Kidney (tissue), 14 donors: Measurements from ENCODE around the gene TNS3. TPM values are rescaled to one million over a fixed set of nuclear protein-coding genes. Genes with fewer than 3 reads are reported as not detected.

Experiments
- DNase-seq, 5 donors: peaks; one replicate each; pipeline ENCODE4 v3.0.0-alpha.2; 2013 to 2020
- FAIRE-seq: peaks from 2 replicates; lab custom pipeline; 2012; peaks lifted over from hg19 to GRCh38; lab: Jason Lieb, UNC
- H3K27ac ChIP-seq, 2 donors: one replicate each; pipeline ENCODE4 v1.7.0; 2013; ENCODE audit warnings: low read depth in 2 of 2, low read length in 2 of 2, inconsistent platforms in 1 of 2
- H3K27me3 ChIP-seq: one replicate; pipeline ENCODE4 v1.7.1; 2013; ENCODE audit warnings: low read length, inconsistent platforms; ENCODE audit not compliant: control insufficient read depth, insufficient read depth
- H3K36me3 ChIP-seq, 3 donors: one replicate each; pipeline versions ENCODE4 v1.7.0 to v1.7.1; 2013; ENCODE audit warnings: low read length in 3 of 3, control low read depth in 1 of 3, inconsistent platforms in 1 of 3; ENCODE audit not compliant: insufficient read depth in 3 of 3, control insufficient read depth in 2 of 3
- H3K4me1 ChIP-seq, 3 donors: one replicate each; pipeline versions ENCODE4 v1.7.0 to v1.7.1; 2013; ENCODE audit warnings: low read length in 3 of 3, inconsistent platforms in 1 of 3, low read depth in 1 of 3; ENCODE audit not compliant: control insufficient read depth in 2 of 3, insufficient read depth in 2 of 3
- H3K4me3 ChIP-seq, 3 donors: one replicate each; pipeline versions ENCODE4 v1.7.0 to v1.8.1; 2013; ENCODE audit warnings: low read length in 3 of 3, control low read depth in 1 of 3, inconsistent platforms in 1 of 3
- H3K9ac ChIP-seq, 3 donors: one replicate each; pipeline versions ENCODE4 v1.7.0 to v1.7.1; 2013; ENCODE audit warnings: low read length in 3 of 3, control low read depth in 1 of 3, inconsistent platforms in 1 of 3
- H3K9me3 ChIP-seq, 3 donors: one replicate each; pipeline versions ENCODE4 v1.7.0 to v1.7.1; 2013; ENCODE audit warnings: low read length in 3 of 3, control low read depth in 1 of 3, inconsistent platforms in 1 of 3; ENCODE audit not compliant: control insufficient read depth in 2 of 3, insufficient read depth in 1 of 3
- CTCF ChIP-seq: IDR thresholded peaks from 3 replicates; pipeline ENCODE4 v1.5.1; 2012; ENCODE audit warnings: mild to moderate bottlenecking, moderate library complexity, borderline replicate concordance; ENCODE audit not compliant: insufficient read depth; ENCODE audit errors: extremely low read depth
- intact Hi-C: fragments of 100-400 bp; cut with DNase I; formaldehyde crosslinking; loops from one replicate; pipeline ENCODE4 v1.11.1; 2022
- polyA plus RNA-seq: library from polyadenylated mRNA; stranded (reverse); fragments of 350-450 nt; fragmentation: Illumina TruSeq; extraction: RNeasy Lipid Tissue Mini Kit (QIAGEN cat#74804); gene quantifications from one replicate; pipeline ENCODE4 v1.2.3, GENCODE V29; 2014; ENCODE audit warnings: low read depth, low replicate concordance; ENCODE audit not compliant: insufficient read depth
- total RNA-seq: library from RNA; stranded (reverse); fragmentation: NEBNext Ultra II Directional; extraction: Animal tissue kit (Norgen Biotek cat#: 25700); gene quantifications from one replicate; pipeline ENCODE4 v1.2.1, GENCODE V29; 2021
- donor health status: control.
- donor health status: control.
- donor health status: control.
- donor health status: control.
- donor health status: control.
- donor health status: DM: yes; HTN: yes; CAD: no.
- donor health status: Normal renal cell carcinoma (clear cell type).

The TNS3 gene
- total and polyA plus RNA-seq, 2 donors from 2014 or later, result 38.4 to 198 TPM

DNA sequence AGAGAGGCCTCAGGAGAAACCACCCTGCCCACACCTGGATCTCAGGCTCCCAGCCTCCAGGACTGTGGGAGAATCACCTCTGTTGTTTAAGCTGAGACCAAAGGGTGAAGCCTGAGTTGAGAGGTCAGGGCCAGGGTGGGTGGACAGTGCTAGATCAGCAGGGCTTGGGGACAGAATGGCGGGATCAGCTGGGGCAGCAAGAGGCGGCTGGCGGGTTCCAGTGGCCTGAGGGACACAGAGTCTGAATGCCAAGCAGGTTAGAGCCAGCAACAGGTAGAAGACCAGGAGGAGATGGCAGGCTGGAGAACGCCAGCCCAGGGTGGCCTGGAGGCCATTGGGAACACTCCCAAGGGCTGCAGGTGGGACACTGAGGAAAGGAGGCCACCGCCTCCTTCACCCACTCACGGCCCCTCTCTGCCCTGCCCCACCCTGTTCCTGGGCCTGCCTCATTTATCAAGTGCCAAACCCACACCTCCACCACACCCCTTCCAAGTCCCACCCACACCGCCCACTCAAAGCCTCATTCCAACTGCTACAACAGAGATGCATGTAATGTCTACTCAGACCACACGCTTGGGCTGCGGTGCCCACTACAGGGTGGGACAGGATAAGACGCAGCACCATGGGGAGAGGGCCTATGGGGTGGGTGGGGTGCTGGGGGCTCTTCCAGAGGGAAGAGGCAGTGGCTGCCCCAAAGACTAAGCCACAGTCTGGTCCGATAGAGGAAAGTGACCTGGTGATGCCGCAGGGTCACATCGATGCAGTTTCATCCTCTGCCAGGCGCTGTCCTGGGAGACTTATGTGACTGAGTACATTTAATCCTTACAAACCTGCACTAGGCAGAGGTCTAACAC is 173.9 kb downstream of the TNS3 start:
- TF ChIP-seq CTCF, result no peak
- intact Hi-C loops, result no loop called here
- Histone ChIP-seq H3K36me3 (peaks cover 4 to 36% (median 14%) of the 10 kb centered on the region in 3 donors), H3K4me1 (peaks cover 0 to 36% (median 25%) of the 10 kb centered on the region in 3 donors), H3K4me3 (no peak overlapping the region), H3K27ac (no peak overlapping the region), H3K27me3 (no peaks in the 10 kb centered on the region), H3K9me3 (no peaks in the 10 kb centered on the region), H3K9ac (no peak overlapping the region)
- DNase-seq (no peak), FAIRE-seq (no peak)

DNA sequence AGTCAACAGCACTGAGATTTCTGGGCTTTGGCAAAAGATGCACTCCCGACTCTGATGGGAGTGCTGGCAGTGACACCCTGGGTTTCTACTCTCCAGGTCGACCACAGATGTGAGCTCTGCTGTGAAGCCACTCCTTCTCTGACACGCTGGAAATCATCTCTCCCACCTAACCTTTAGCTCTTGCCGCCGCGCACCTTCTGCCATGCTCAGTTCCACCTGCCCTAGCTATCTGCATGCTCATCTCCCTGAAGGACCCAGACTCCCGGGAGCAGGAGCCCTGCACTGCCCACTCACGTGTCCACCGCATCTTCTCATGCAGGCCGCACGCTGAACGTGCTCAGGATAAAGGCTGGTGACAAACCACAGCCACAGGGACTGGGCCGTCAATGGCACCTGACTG is 174.8 kb downstream of the TNS3 start:
- H3K4me3 ChIP-seq, result no peak overlapping the region

DNA sequence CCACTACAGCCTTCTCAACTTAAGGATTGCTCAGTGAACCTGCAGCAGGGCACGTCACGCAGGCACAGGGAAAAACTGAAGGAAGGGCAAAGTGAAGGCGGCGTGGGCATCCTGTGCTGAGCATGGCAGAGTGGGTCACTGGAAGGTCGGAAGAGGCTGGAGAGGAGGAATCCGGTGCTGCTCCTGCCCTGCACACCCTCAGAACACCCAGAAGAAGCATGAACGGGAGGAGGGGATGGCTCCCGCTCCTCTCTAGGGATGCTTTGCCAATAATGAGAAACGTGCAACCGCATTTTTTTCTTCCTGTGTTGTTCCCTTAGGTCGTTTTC is 175.1 kb downstream of the TNS3 start:
- no peak overlapping the region for H3K4me3 ChIP-seq
- peaks cover 0 to 43% (median 25%) of the 10 kb centered on the region in 3 donors for H3K4me1 ChIP-seq
- FAIRE-seq (no peak), DNase-seq (no peak)
- peaks cover 4 to 34% (median 12%) of the 10 kb centered on the region in 3 donors for H3K36me3 ChIP-seq
- H3K27me3 ChIP-seq, result no peaks in the 10 kb centered on the region
- TF ChIP-seq CTCF, result no peak
- no peaks in the 10 kb centered on the region for H3K9me3 ChIP-seq
- intact Hi-C loops, result no loop called here
- peak overlapping the region in 1 of 3 donors; percentile 48 for H3K9ac ChIP-seq
- peak overlapping the region; percentile 89 to 90 for H3K27ac ChIP-seq

More for the DNA sequence above, 174.8 kb downstream of the TNS3 start:
- Histone ChIP-seq H3K36me3 (peaks cover 4 to 34% (median 12%) of the 10 kb centered on the region in 3 donors), H3K27ac (peak overlapping the region; percentile 9 to 90), H3K27me3 (no peaks in the 10 kb centered on the region), H3K4me1 (peaks cover 0 to 43% (median 25%) of the 10 kb centered on the region in 3 donors), H3K9me3 (no peaks in the 10 kb centered on the region), H3K9ac (peak overlapping the region in 1 of 3 donors; percentile 48)
- intact Hi-C loops, result no loop called here
- FAIRE-seq, result no peak
- no peak for TF ChIP-seq CTCF
- DNase-seq, result no peak
